Measurements from ENCODE around the gene NUDT17. TPM values are rescaled to one million over a fixed set of nuclear protein-coding genes. Genes with fewer than 3 reads are reported as not detected.

Gene NUDT17
- total and polyA plus RNA-seq, 9 of the 15 experiments (the other 6 are each of a cell fraction or from before 2014, with no cell fraction given) = 2.1 to 10.0 (median 6.1) TPM

- TF ChIP-seq PTBP1 (IDR thresholded peaks at IDR 0.05; ENCODE audit: low read depth, low read length) (no peak), SETDB1 (IDR thresholded peaks at IDR 0.05; ENCODE audit: low read length) (no peak), GTF2B (IDR thresholded peaks at IDR 0.05; ENCODE audit: extremely low read depth, insufficient read length) (no peak), FUS (optimal IDR thresholded peaks at IDR 0.05; ENCODE audit: low read depth, low read length) (no peak), ZNF699 (CRISPR knock-in tag; IDR thresholded peaks at IDR 0.05; ENCODE audit: insufficient replicate concordance) (no peak), ZBTB5 (IDR thresholded peaks at IDR 0.05) (no peak), SRSF1 (IDR thresholded peaks at IDR 0.05; ENCODE audit: low read depth, low read length) (no peak), NFE2 (IDR thresholded peaks at IDR 0.05; ENCODE audit: low read depth) (no peak), POLR2AphosphoS2 (IDR thresholded peaks at IDR 0.05; ENCODE audit: low read length) (no peak), RUNX1 (IDR thresholded peaks at IDR 0.05; ENCODE audit: low read depth) (no peak), CREM (IDR thresholded peaks at IDR 0.05; ENCODE audit: low read depth) (0 out of 2 replicates have a peak, but pooled peaks have one; percentile 14), NR0B1 (IDR thresholded peaks at IDR 0.05; ENCODE audit: partially characterized antibody) (no peak), POLR2AphosphoS5 (IDR thresholded peaks at IDR 0.05; ENCODE audit: control insufficient read depth, insufficient read depth, low read depth, low read length) (peak; percentile 38; the same call in 1 of the 2 replicates), ZNF408 (CRISPR knock-in tag; IDR thresholded peaks at IDR 0.05; ENCODE audit: low read depth) (no peak), SNAPC5 (CRISPR knock-in tag; IDR thresholded peaks at IDR 0.05) (no peak), TAF15 (IDR thresholded peaks at IDR 0.05; ENCODE audit: low read depth, low read length) (0 out of 2 replicates have a peak, but pooled peaks have one; percentile 70), HDAC8 (tag; IDR thresholded peaks at IDR 0.05) (no peak), MYC (IDR thresholded peaks at IDR 0.05; ENCODE audit: low read depth, low read length) (no peak; the same call in 1 of the 2 replicates), MYC (CRISPR knock-in tag; IDR thresholded peaks at IDR 0.05; ENCODE audit: borderline replicate concordance, low read depth) (0 out of 2 replicates have a peak, but pooled peaks have one; percentile 42), THAP7 (CRISPR knock-in tag; IDR thresholded peaks at IDR 0.05) (no peak), ELF1 (tag; IDR thresholded peaks at IDR 0.05) (no peak), ZNF780A (CRISPR knock-in tag; IDR thresholded peaks at IDR 0.05) (no peak), TAF9B (IDR thresholded peaks at IDR 0.05; ENCODE audit: partially characterized antibody) (peak; percentile 52), NFIC (IDR thresholded peaks at IDR 0.05) (no peak), DLX4 (CRISPR knock-in tag; IDR thresholded peaks at IDR 0.05) (no peak)
Observed at GRCh38 chr1:145845514-145846161, at the start of gene NUDT17 (continued).
